GM12864 (cell line): ENCODE results near the gene TANK.

Experiments
- DNase-seq: peaks from one replicate; pipeline ENCODE4 v3.0.0-alpha.2; 2011; ENCODE audit warnings: low read depth
- H3K4me3 ChIP-seq: 2 replicates; pipeline ENCODE4 v1.5.1; 2011; ENCODE audit warnings: mild to moderate bottlenecking, low read depth, low read length, control low read depth
- CTCF ChIP-seq: IDR thresholded peaks from 2 replicates; pipeline ENCODE4 v1.5.1; 2011; ENCODE audit warnings: low read depth, mild to moderate bottlenecking, moderate library complexity, low read length, control low read depth, inconsistent platforms; ENCODE audit errors: missing control alignments

TANK gene

GRCh38 chr2:161161074-161161706, 962 bp downstream of the TANK start:
- no peak for DNase-seq
- H3K4me3 ChIP-seq: peak overlapping the region; percentile 78
- no peak for TF ChIP-seq CTCF

GRCh38 chr2:161163440-161163839, 3.2 kb downstream of the TANK start:
- no peak for TF ChIP-seq CTCF
- DNase-seq: no peak
- peak overlapping the region; percentile 31; the same call in 1 of the 2 replicates for H3K4me3 ChIP-seq

- H3K4me3 ChIP-seq: no peak overlapping the region; the same call in 1 of the 2 replicates
- no peak for DNase-seq
- no peak for TF ChIP-seq CTCF
These were observed 3.9 kb downstream of the TANK start for GRCh38 chr2:161164161-161164560.

GRCh38 chr2:161165266-161165665, 5.0 kb downstream of the TANK start:
- no peak for DNase-seq
- no peak overlapping the region; the same call in 1 of the 2 replicates for H3K4me3 ChIP-seq

GRCh38 chr2:161165811-161166210, 5.6 kb downstream of the TANK start:
- DNase-seq: peak; percentile 78
- TF ChIP-seq CTCF: no peak
- peak overlapping the region; percentile 13; the same call in 1 of the 2 replicates for H3K4me3 ChIP-seq

More at GRCh38 chr2:161165266-161165665, 5.0 kb downstream of the TANK start:
- TF ChIP-seq CTCF: no peak

- H3K4me3 ChIP-seq: peak overlapping the region; percentile 19
- no peak for TF ChIP-seq CTCF
- peak; percentile 89 for DNase-seq
These were observed 6.5 kb downstream of the TANK start for GRCh38 chr2:161166538-161167409.
